Liver (tissue), 9 donors: ENCODE measurements around the gene CSTF3. TPM values are rescaled to one million over a fixed set of nuclear protein-coding genes. Genes with fewer than 3 reads are reported as not detected.

Experiments used
- DNase-seq: peaks from one replicate; pipeline ENCODE4 v3.0.0-alpha.2; 2017; ENCODE audit warnings: low spot score
- H3K27ac ChIP-seq, 2 donors: one replicate each; pipeline ENCODE4 v1.7.0; 2013; ENCODE audit warnings: inconsistent platforms in 2 of 2, low read length in 2 of 2, control low read depth in 1 of 2, low read depth in 1 of 2, mild to moderate bottlenecking in 1 of 2
- H3K27me3 ChIP-seq, 4 donors: one replicate each; pipeline versions ENCODE4 v1.6.1 to v1.7.0; 2013; ENCODE audit warnings: low read length in 3 of 4, inconsistent platforms in 1 of 4, mild to moderate bottlenecking in 1 of 4, moderate library complexity in 1 of 4; ENCODE audit not compliant: control insufficient read depth in 4 of 4, insufficient read depth in 4 of 4
- H3K36me3 ChIP-seq, 4 donors: one replicate each; pipeline versions ENCODE4 v1.6.1 to v1.7.0; 2013; ENCODE audit warnings: low read length in 3 of 4, mild to moderate bottlenecking in 3 of 4, low read depth in 1 of 4, moderate library complexity in 1 of 4; ENCODE audit not compliant: control insufficient read depth in 4 of 4, insufficient read depth in 3 of 4
- H3K4me1 ChIP-seq, 4 donors: one replicate each; pipeline versions ENCODE4 v1.6.1 to v1.7.0; 2013; ENCODE audit warnings: low read length in 3 of 4, mild to moderate bottlenecking in 3 of 4, moderate library complexity in 1 of 4; ENCODE audit not compliant: control insufficient read depth in 4 of 4, insufficient read depth in 4 of 4
- H3K4me3 ChIP-seq, 3 donors: one replicate each; pipeline versions ENCODE4 v1.6.1 to v1.7.0; 2013; ENCODE audit warnings: low read length in 3 of 3, control low read depth in 1 of 3, low read depth in 1 of 3, mild to moderate bottlenecking in 1 of 3
- H3K9ac ChIP-seq, 2 donors: one replicate each; pipeline ENCODE4 v1.7.0; 2013; ENCODE audit warnings: low read length in 2 of 2, mild to moderate bottlenecking in 2 of 2, moderate library complexity in 2 of 2, control low read depth in 1 of 2, low read depth in 1 of 2
- H3K9me3 ChIP-seq, 4 donors: one replicate each; pipeline versions ENCODE4 v1.6.1 to v1.7.0; 2013; ENCODE audit warnings: low read length in 3 of 4; ENCODE audit not compliant: control insufficient read depth in 4 of 4
- ATF3 ChIP-seq: IDR thresholded peaks from 2 replicates; pipeline ENCODE4 v1.6.1; 2016; ENCODE audit warnings: antibody characterized with exemption
- CTCF ChIP-seq: fragments of 150-350 bp; IDR thresholded peaks from 2 replicates; pipeline ENCODE4 v1.5.1; 2017; ENCODE audit warnings: improper control_type of control experiment, low read depth, low read length; ENCODE audit not compliant: missing input control
- EGR1 ChIP-seq, 2 donors: IDR thresholded peaks; 2 replicates each; pipeline ENCODE4 v1.6.1; 2016 to 2018; ENCODE audit warnings: antibody characterized with exemption in 2 of 2, low read depth in 2 of 2
- FOXA1 ChIP-seq: IDR thresholded peaks from 2 replicates; pipeline ENCODE4 v1.6.1; 2016; ENCODE audit warnings: antibody characterized with exemption
- FOXA2 ChIP-seq: IDR thresholded peaks from 2 replicates; pipeline ENCODE4 v1.6.1; 2016; ENCODE audit warnings: antibody characterized with exemption
- GABPA ChIP-seq, 2 donors: IDR thresholded peaks in 1 of 2; conservative IDR thresholded peaks in 1 of 2; 2 replicates each; pipeline ENCODE4 v1.6.1; 2016; ENCODE audit warnings: antibody characterized with exemption in 2 of 2, mild to moderate bottlenecking in 1 of 2, moderate library complexity in 1 of 2
- HNF4A ChIP-seq, 2 donors: conservative IDR thresholded peaks; 2 replicates each; pipeline ENCODE4 v1.6.1; 2016; ENCODE audit warnings: antibody characterized with exemption in 2 of 2, mild to moderate bottlenecking in 2 of 2
- HNF4G ChIP-seq: IDR thresholded peaks from 2 replicates; pipeline ENCODE4 v1.6.1; 2016; ENCODE audit warnings: antibody characterized with exemption
- JUND ChIP-seq, 2 donors: IDR thresholded peaks; 2 replicates each; pipeline ENCODE4 v1.6.1; 2016; ENCODE audit warnings: antibody characterized with exemption in 2 of 2
- MAX ChIP-seq: IDR thresholded peaks from 2 replicates; pipeline ENCODE4 v1.6.1; 2016; ENCODE audit warnings: antibody characterized with exemption
- NR2F2 ChIP-seq: IDR thresholded peaks from 2 replicates; pipeline ENCODE4 v1.6.1; 2016; ENCODE audit warnings: antibody characterized with exemption
- RAD21 ChIP-seq, 2 donors: IDR thresholded peaks; 2 replicates each; pipeline ENCODE4 v1.6.1; 2016; ENCODE audit warnings: antibody characterized with exemption in 2 of 2, mild to moderate bottlenecking in 2 of 2
- RXRA ChIP-seq, 2 donors: IDR thresholded peaks; 2 replicates each; pipeline ENCODE4 v1.6.1; 2017 to 2018; ENCODE audit warnings: antibody characterized with exemption in 2 of 2, mild to moderate bottlenecking in 1 of 2
- SP1 ChIP-seq: IDR thresholded peaks from 2 replicates; pipeline ENCODE4 v1.6.1; 2018; ENCODE audit warnings: antibody characterized with exemption, mild to moderate bottlenecking
- TAF1 ChIP-seq: conservative IDR thresholded peaks from 2 replicates; pipeline ENCODE4 v1.6.1; 2016; ENCODE audit warnings: antibody characterized with exemption, mild to moderate bottlenecking
- YY1 ChIP-seq: IDR thresholded peaks from 2 replicates; pipeline ENCODE4 v1.6.1; 2016; ENCODE audit warnings: antibody characterized with exemption, mild to moderate bottlenecking
- ZBTB33 ChIP-seq: IDR thresholded peaks from 2 replicates; pipeline ENCODE4 v1.6.1; 2016; ENCODE audit warnings: antibody characterized with exemption
- WGBS: extraction: QIAGEN DNeasy Blood & Tissue Kit; methylation state at CpG from one replicate; pipeline ENCODE4 v1.1.7; 2013; 5-methylcytosine and 5-hydroxymethylcytosine counted together
- polyA plus RNA-seq, 2 donors: library from polyadenylated mRNA; stranded (reverse) in 1 of 2; unstranded in 1 of 2; fragments of 200-250 nt in 1 of 2; fragments of >200 nt in 1 of 2; fragmentation: Nextera tagmentation in 1 of 2; extraction: Ambion mirVana in 1 of 2; gene quantifications; one replicate each; pipeline versions ENCODE4 v1.2.1 to v1.2.3, GENCODE V29; 2013 to 2015
- total RNA-seq, 2 donors: library from RNA; depleted of rRNA; stranded (reverse); fragments of >200 nt; gene quantifications; one replicate each; pipeline ENCODE4 v1.2.3, GENCODE V29; 2014
- donor health status: healthy.
- donor health status: healthy.
- donor health status: healthy.
- donor health status: healthy.
- donor health status: healthy.

Gene CSTF3
- total and polyA plus RNA-seq, 4 donors: 7.9 to 20.8 (median 12.3) TPM

- Histone ChIP-seq H3K9ac (no peak overlapping the region), H3K9me3 (no peaks in the 10 kb centered on the region), H3K27ac (no peak overlapping the region), H3K27me3 (no peaks in the 10 kb centered on the region), H3K4me1 (peaks cover 0 to 2% (median 0%) of the 10 kb centered on the region in 4 donors), H3K4me3 (no peak overlapping the region), H3K36me3 (no peaks in the 10 kb centered on the region)
- DNase-seq: no peak
- WGBS: 83% methylated on average over 14 of the region's 14 CpGs
- TF ChIP-seq FOXA2 (no peak), HNF4A (conservative IDR thresholded peaks at IDR 0.05) (no peak), RAD21 (IDR thresholded peaks at IDR 0.05) (no peak)
Measured at GRCh38 chr11:33197915-33198727, 36.8 kb upstream of the CSTF3 start.

- no peak overlapping the region for H3K4me3 ChIP-seq
- no peak for DNase-seq
- WGBS: 77% methylated on average over 4 of the region's 4 CpGs
- H3K9me3 ChIP-seq: no peaks in the 10 kb centered on the region
- no peak overlapping the region for H3K9ac ChIP-seq
- H3K27ac ChIP-seq: no peak overlapping the region
- H3K27me3 ChIP-seq: no peaks in the 10 kb centered on the region
- H3K36me3 ChIP-seq: no peaks in the 10 kb centered on the region
- no peak for TF ChIP-seq JUND (IDR thresholded peaks at IDR 0.05)
- TF ChIP-seq ZBTB33: no peak
- TF ChIP-seq RXRA (IDR thresholded peaks at IDR 0.05): no peak
- TF ChIP-seq ATF3: no peak
- no peak for TF ChIP-seq EGR1 (IDR thresholded peaks at IDR 0.05; ENCODE audit: low read depth in 2 of 2)
- TF ChIP-seq YY1: no peak
- TF ChIP-seq CTCF: no peak
- TF ChIP-seq NR2F2: no peak
- no peak for TF ChIP-seq FOXA1
- TF ChIP-seq HNF4G: no peak
- peaks cover 0 to 2% (median 0%) of the 10 kb centered on the region in 4 donors for H3K4me1 ChIP-seq
Measured at GRCh38 chr11:33195462-33196173, 34.3 kb upstream of the CSTF3 start.

GRCh38 chr11:33194455-33194854, 33.2 kb upstream of the CSTF3 start:
- WGBS: 82% methylated on average over 4 of the region's 4 CpGs
- TF ChIP-seq ATF3 (no peak), YY1 (no peak), HNF4G (no peak), JUND (IDR thresholded peaks at IDR 0.05) (no peak), EGR1 (IDR thresholded peaks at IDR 0.05; ENCODE audit: low read depth in 2 of 2) (no peak), TAF1 (no peak), ZBTB33 (no peak), SP1 (no peak), FOXA1 (no peak), FOXA2 (no peak), HNF4A (conservative IDR thresholded peaks at IDR 0.05) (no peak), RXRA (IDR thresholded peaks at IDR 0.05) (no peak), GABPA (IDR thresholded peaks at IDR 0.05 in 1 of 2, conservative IDR thresholded peaks at IDR 0.05 in 1 of 2) (no peak), MAX (no peak)

More at GRCh38 chr11:33194455-33194854, 33.2 kb upstream of the CSTF3 start:
- no peak overlapping the region for H3K9ac ChIP-seq
- H3K4me3 ChIP-seq: no peak overlapping the region
- H3K4me1 ChIP-seq: peaks cover 0 to 2% (median 0%) of the 10 kb centered on the region in 4 donors
- no peaks in the 10 kb centered on the region for H3K36me3 ChIP-seq
- no peak overlapping the region for H3K27ac ChIP-seq
- no peaks in the 10 kb centered on the region for H3K9me3 ChIP-seq
- no peaks in the 10 kb centered on the region for H3K27me3 ChIP-seq
- DNase-seq: no peak
